ENCODE measurements around the gene D2HGDH.
A peak's percentile ranks its signal among the peaks of the same experiment; 100 is the strongest.
"Not testable (repeated sequence)": the region's sequence is repeated elsewhere in the genome, so short reads cannot be mapped to it uniquely, and the experiment has no call there.

D2HGDH gene

DNA sequence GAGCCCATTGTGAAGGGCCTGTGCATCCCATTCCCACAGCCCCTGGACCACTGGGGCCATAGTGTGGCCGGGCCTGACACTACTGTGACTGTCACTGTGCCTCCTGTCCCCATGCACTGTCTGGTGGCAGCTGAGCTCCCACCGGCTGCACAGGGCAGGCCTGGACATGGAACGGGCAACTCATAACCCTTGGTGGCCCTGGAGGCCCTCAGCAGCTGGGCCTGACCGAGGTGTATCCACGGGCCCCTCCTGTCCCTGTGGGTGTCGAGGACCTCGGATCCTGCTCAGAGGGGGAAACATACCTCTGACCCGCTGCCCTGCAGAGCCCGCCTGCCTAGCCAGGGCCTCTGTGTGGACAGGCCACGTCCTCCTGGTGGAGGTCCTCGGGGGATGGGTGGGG lies 34.4 kb downstream of the D2HGDH start:
- DNase-seq (ENCODE audit: low read depth, low spot score): no peak

DNA sequence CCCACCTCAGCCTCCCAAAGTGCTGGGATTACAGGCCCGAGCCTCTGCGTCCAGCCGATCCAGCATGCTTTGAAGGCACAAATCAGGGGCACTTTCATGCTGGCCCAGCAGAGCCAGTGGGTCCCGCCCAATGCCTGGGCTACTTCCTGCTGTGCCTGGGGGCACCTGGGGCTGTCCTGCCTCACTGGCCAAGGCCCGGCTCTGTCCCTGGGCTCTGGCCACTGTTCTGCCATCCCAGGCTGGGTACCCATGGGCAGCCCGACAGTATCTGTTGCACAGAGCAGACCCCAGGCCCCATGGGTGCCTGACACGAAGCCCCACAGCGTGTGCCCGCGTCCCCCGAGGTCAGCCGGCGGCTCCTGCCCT lies 35.4 kb downstream of the D2HGDH start:
- no peak for DNase-seq (ENCODE audit: low read depth, low spot score)

DNA sequence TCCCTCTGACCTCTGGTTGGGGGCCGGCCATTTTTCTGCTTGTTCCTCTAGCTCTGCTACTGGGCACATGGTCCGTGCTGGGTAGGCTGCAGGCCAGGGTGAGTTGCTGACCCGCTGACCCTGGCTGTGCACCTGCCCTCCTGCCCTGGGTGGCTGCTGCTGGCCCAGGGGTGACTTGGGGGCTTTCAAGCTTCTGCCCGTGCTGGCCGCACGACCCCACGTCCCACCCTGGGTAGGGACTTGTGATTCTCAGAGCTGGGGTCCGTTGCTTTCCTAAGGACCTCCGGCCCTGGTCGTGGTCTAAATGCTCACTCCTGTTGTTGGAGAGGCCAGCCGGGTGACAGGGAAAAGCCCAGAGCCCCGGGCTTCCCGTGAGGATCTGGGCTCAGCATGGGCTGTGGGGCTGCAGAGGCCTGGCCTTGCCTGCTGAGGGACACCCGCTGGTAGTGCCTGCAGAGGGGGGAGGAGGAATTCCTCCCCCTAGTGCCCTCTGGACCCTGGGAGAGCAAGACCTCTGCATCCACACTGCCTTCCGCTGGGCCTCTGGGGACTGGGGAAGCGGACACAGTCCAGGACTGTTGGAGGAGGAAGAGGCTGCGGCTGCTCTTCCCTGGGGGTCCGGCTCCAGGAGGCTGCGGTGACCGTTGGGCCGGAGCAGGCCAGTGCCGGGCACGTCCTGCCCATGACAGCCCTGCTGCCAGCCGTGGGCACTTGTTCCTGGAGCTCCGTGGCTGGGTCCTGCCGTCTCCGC lies 35.9 kb downstream of the D2HGDH start:
- DNase-seq (ENCODE audit: low read depth, low spot score): no peak

DNA sequence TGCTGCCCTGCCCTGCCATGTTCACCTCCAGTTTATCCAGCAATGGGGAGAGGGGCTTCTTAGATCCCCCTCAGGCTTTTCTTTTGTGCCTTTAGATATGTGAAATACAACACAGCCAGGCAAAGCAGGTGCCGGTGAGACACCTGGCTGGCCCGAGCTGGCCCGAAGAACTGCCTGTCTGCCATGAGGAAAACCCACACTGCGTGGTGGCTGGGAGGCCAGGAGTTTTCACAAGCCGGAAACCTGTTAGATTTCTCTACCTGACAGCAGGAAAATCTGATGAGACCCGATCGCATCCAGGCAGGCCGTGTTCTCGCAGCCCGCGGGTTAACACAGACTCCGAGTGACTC lies 36.5 kb downstream of the D2HGDH start:
- no peak for DNase-seq (ENCODE audit: low read depth, low spot score)

DNA sequence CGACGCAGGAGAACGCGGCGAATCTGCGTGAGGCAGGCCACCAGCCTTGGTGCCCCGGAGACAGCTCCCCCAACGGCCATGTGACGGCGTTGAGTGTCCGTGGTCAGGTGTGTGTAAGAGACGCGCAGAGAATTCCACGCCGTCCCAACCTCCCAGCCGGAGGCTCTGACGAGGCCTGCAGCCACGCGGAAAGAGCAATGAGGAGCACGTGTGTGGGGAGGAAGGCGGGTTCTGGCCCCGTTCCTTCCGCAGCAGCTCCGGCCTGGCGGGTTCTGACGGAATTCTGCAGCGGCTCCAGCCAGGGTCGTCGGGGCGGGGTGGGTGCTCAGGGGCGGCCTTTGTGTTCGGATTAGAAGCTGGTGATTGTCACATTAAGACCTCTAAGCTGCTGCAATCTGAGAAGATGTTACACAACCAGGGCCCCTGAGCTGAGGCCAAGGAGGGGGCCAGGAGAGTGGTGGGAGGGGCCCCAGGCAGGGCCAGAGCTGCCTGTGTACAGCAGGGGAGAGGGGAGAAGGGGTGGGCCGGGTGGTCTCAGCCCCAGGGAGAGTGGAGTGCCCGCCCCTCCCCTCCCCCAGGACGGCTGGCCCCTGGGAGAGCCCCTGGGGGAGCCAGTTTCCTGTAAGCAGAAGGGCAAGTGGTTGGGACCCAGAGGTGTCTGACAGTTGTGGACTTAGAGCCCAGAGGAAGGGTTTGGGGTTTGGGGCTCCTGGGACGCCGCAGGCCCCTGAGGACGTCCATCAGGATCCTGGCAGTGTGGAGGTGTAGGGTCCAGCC lies 37.0 kb downstream of the D2HGDH start:
- peak; percentile 60 for DNase-seq (ENCODE audit: low read depth, low spot score)

DNA sequence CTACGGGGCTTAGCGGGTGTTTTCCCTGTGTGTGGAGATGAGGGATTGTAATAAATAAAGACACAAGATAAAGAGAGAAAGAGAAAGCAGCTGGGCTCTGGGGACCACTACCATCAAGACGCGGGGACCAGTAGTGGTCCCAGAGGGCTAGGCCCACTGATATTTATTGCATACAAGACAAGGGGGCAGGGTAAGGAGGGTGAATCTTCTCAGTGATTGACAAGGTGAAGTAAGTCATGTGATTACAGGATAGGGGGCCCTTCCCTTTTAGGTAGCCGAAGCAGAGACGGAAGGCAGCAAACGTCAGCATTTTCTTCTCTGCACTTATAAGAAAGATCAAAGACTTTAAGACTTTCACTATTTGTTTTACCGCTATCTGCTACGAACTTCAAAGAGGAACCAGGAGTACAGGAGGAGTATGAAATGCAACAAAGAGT lies 37.7 kb downstream of the D2HGDH start:
- DNase-seq (ENCODE audit: low read depth, low spot score): no peak

DNA sequence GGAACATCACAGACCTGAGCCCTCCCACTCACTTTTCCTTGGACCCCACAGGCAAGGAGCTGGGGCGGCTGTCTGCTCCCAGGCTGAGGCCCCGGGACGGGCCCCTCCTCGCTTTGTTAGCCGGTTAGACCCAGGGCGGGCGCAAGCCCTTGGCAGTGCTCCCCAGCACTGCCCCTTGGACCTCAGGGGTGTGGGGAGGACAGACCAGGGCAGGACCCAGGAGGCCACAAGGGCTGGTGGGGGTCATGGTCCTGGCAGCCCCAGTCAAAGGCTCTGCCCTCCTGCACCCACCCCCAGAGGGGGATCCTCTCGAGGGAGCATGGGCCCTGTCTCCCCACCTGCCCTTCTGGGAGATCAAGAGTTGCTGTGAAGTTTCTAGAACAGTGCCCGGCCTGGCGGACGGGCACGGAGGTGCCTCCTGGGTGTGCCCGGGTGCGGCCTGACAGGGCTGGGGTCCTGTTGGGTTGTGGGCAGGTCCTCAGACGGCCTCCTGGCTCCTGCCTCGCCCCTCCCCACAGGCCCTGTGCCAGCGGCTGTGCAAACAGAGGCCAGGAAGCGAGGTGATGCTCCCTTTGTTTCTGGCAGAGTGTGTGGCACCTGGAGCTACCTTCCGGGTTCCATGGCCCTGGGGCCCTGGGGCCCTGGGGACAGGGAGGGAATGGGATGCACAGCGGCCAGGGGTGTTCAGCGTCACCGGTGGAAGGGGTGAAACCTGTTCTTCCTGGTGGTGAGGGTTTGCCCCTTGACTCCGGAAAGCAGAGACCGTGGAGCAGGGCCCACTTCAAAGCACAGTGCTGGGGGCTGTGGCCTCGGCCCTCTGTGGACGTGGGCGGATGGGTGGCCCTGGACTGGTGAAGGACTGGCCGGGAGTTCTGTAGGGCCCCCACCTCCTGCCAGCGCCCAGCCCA lies 39.3 kb downstream of the D2HGDH start:
- no peak for DNase-seq (ENCODE audit: low read depth, low spot score)

DNA sequence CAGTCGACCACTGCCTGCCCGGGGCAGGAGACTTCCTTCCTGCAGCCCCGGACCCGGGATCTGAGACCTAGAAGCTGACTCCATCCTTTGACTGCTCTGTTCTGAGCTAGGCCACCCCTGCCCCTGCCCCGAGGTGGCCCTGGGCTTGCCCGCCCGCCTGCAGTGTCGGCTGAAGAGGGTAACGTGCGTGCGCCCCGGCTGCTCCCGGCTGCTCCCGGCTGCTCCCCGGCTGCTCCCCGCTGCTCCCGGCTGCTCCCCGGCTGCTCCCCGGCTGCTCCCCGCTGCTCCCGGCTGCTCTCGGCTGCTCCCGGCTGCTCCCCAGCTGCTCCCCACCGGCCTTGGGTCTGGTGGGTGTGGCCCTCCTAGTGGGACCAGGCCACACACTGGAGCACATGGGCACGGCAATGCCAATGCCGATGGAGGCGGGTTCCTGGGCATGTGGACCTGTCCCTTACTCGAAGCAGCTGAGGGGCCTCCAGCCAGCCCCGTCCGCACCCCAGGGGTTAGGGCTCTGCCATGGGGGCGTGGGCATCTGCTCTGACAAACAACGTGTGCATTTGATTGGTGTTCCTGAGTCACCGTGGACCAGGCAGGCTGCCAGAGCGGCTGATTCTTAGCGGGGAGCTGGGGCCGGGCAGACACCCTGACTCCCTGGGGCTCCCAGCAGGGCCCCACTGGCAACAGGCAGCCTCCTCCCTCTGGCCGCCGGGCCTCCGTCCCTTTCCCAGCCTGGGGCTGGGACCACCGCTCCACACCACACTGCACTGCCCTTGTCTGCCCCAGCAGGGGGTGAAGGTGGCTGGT lies 40.2 kb downstream of the D2HGDH start:
- peak; percentile 82 for DNase-seq (ENCODE audit: low read depth, low spot score)

DNA sequence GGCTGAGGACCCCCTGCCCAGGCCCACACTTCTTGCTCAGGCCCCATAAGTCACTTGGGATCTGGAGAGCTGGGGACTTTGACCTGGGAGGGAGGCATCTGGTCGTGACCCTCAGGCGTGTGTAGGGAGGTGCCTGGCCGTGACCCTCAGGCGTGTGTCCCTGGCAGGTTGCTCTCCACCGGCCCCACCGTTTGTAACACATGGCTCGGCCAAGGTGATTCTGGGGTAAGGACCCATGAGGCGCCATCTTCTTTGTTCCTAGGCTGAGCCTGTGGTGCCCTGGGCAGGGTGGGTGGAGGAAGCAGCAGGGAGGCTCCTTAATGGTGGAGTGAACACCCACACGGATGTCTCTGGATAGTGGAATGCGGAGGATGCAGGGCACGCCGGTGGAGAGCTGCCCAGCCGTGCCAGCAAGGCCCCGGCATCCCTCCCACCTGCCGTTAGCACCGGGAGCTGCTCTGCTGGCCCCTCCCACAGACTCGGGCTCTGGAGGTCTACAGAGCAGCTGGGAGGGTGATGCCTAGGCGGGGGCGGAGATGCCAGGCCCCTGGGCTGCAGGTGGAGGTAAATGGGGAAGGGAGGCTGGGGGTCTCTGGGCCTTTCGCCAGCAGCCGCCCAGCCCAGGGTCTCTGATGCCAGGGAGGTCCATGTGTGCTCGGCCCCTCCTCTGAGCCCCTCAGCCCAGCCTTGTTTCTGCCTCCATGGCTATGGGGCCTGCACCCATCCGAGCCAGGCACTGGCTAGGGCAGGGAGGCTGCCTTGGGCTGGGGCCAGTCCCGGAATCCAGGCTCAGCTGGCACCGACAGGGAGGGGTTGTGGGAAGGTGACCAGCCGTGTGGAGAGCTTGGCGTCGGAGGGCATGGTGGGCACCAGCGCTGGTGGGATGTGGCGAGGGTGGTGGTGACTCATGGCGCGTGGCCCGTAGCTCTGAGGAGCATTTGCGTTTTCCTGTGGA lies 41.1 kb downstream of the D2HGDH start:
- no peak for DNase-seq (ENCODE audit: low read depth, low spot score)

DNA sequence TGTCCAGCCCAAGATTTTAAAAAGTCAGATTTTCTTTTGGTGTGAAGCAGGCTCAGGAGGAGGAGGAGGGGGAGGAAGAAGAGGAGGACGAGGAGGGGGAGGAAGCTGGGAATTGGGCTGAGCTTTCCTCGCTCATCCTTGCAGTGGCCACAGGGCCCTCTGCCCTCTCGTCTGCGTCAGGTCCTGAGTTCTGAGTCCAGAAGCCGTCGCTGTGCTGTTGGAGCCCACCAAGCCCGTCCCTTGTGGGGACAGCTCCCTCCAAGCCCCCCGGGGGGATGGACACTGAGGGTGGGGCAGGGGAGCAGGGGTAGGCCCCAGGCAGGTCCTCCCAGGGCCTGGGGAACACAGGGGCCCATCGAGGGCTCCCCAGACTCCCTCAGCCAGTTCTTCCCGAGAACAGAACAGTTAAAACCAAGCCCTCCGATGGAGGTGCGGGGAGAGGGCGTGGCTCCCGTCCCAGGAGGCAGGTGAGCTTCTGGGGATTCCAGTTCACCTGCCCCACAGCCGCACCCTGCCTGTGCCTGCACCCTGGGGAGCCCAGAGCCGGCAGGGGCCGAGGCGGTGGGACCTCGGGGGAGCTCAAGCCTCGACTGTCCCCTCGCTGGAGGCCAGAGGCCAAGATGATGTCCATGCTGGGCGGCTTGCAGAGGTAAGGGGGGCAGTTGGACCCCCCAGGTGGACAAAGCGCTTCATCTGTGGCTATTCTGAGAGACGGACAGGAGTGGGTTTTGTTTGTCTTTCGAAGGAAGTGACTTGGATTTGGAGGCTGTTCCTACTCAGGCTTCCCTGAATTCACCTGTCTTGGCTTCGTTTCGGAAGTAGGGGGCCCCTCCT lies 42.1 kb downstream of the D2HGDH start, which contains the start of gene GAL3ST2:
TSS of gene GAL3ST2 (plus strand) at position 487 of the 834 bp plus-strand sequence. CDS start at position 621, 134 bp downstream.
- no peak for DNase-seq (ENCODE audit: low read depth, low spot score)

DNA sequence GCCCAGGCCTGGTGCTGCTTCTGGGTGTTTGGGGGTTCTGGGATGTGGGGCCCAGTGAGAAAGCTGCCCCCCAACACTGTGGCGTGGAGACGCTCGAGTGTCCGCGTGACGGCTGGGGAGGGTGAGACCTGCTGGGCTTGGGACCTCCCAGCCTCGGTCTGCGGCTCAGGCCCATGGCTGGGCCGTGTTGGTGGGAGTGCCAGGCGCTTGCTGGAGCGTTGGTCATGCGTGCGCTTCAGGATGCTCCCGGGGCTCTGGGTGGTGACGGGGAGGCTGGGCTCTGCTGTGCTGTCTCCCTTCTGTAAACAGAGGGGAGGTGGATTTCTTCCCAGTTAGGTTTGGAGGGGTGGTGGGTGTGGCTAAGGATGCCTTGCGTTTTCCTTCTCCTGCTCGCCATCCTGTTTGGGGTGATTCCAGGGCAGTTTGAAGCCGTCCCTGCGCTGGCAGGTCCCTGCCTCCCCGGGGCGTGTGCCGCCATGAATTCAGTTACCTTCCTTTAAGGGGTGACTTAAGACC lies 42.8 kb downstream of the D2HGDH start:
- no peak for DNase-seq (ENCODE audit: low read depth, low spot score)

DNA sequence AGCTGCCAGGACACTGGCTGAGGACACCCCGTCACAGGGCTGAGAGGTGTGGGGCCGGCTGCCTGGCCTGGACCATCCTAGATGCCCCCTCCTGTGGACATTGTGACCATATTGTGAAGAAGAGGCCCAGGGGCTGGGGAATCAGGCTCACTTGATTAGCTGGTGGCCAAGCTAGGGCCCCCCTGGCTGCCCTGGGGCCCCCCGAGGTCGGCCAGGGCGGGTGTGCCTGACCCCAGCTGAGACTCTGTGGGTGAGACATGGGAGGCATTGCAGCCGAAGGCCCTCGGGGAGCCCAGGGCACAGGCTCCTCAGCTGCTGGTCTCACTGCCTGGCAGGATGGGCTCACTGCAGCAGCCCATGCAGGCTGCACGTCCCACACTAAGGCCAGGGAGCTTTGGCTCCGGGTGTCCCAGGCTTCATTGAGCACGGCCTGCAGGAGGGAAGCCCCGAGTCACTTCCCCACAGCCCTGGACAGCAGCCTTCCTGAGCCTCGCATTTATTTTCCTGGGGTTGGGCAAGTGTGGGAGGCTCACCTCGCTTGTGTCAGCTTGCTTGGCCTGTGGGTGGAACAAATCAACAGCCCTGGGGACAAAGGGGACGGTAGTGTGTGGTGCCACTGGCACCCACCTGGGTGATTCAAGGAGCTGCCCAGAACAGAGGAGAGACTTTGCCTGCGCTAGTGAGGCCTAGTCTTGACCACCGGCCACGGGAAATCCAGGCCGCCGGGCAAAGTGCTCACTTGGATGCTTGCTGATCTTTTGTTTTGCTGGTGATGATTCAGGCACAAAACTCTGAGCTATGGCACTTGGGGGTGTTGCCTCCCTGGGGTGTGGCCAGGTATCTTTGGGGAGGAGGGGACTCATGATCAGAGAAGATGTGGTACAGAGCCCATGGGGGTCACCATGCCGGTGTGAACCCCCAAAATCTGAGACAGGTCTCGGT lies 43.5 kb downstream of the D2HGDH start:
- DNase-seq (ENCODE audit: low read depth, low spot score): peak; percentile 40

DNA sequence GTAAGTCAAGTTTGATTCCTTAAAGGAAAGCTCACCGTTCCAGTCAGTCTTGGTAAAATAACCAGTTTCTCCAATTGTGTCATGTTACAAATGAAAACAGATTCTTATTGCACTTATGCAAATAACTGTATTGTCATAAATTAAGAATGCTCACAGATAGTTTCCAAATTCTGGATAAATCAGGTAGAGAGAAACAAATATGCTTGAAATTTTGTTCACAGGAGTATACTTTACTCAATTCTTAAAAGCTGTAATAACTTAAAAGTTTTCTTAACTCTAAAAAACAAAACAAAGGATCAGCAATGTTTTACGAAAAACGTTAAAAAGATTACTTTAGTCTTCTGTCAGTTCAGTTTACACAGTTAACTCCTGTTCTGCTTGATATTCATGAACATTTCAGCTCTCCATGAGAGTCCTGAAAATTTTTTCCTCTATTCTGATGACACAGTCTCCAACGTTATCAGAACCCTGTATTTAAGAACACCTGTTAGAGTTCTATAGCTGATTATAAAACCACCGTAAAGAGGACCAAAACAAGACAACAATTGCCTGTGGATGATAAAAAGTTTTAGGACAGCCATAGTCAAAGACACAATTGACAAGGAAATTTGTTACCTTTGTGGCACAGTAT lies 46.6 kb downstream of the D2HGDH start:
- DNase-seq (ENCODE audit: low read depth, low spot score): no peak

DNA sequence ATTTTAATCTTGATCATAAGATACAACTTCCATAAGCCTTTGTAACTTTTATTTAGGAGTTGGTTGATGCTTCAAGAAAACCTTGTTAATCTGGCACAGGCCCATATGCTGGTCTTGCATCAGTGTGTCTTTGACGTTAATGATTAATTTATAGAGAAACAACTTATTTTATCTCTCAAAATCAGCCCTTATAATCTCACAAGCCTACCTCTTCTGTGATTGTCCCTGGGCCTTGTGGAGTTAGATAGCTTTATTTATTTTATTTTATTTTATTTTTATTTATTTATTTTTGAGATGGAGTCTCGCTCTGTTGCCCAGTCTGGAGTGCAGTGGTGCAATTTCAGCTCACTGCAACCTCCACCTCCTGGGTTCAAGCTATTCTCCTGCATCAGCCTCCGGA lies 47.6 kb downstream of the D2HGDH start:
- not testable (repeated sequence) for DNase-seq (ENCODE audit: low read depth, low spot score)

DNA sequence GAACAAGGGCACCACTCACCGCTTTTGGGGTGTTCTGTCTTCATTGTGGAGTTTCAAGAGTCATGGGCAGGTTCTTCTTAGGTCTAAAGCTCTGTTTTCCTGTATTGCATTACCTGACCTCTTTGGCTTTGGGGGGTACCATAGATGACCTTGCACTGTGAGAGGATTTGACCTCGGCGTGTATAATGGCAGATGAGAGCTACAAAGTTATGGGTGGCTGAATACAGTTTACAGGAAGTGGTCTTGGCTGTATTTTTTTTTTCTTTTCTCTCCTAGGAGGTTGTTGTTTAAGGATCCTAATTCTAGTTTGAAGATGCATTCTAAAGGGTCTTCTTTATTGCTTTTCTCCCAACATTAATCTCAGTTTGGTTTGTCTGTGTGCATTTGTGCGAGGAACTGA lies 53.7 kb downstream of the D2HGDH start:
- DNase-seq (ENCODE audit: low read depth, low spot score): no peak

DNA sequence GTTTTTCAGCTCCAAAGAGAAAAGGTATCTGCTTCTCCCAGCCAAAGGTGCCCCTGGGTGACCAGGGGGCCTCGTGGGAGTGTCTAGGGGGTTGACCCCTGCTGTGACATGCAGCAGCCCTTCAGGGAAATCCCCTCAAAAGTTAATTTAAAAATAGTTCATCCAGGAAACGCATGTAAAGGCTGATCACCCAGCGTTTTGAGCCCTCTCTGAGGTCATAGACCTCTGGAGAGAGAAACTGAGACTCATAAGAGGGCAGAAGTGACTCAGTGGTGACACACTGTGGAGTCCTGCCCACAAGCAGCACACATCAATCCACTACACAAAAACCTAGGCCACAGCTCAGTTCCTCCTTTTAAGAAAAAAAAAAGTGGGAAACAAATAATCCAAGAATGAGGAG lies 54.1 kb downstream of the D2HGDH start:
- no peak for DNase-seq (ENCODE audit: low read depth, low spot score)

DNA sequence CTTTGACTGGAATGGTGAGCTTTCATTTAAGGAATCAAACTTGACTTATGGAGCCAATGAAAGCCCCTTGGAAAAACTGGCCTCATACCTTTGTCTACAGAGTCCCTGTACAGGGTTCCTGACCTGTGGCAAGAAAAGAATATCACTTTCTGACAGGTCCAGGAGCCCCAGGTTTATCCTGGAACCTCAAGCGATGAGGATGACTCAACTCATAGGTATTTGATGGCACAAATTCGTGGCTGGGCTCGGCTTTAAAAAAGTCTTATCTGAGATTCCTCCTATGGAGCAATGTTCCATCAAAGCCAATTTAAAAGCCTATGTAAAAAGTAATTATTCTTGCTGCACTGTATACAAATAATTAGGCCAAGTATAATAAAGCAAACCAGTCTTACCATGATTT lies 57.0 kb downstream of the D2HGDH start:
- DNase-seq (ENCODE audit: low read depth, low spot score): not testable (repeated sequence)
